GM23248 (cell line): ENCODE data around the gene CSTPP1. TPM values are rescaled to one million over a fixed set of nuclear protein-coding genes. Genes with fewer than 3 reads are reported as not detected.
"Not testable (repeated sequence)": the region's sequence is repeated elsewhere in the genome, so short reads cannot be mapped to it uniquely, and the experiment has no call there.

ENCODE experiments used
- DNase-seq: peaks from one replicate; pipeline ENCODE4 v3.0.0-alpha.2; 2015
- H2AFZ ChIP-seq: fragments of 200-600 bp; sonication (generic); 2 replicates; pipeline ENCODE4 v1.6.1; 2016; ENCODE audit warnings: antibody characterized with exemption
- H3F3A ChIP-seq: fragments of 200-600 bp; sonication (generic); 2 replicates; pipeline ENCODE4 v1.6.1; 2016; ENCODE audit warnings: mild to moderate bottlenecking, antibody characterized with exemption, mixed run types; ENCODE audit not compliant: insufficient read depth
- H3K27ac ChIP-seq: fragments of 200-600 bp; sonication (generic); 2 replicates; pipeline ENCODE4 v1.5.1; 2016; ENCODE audit warnings: mild to moderate bottlenecking
- H3K27me3 ChIP-seq: fragments of 200-600 bp; sonication (generic); replicated peaks from 2 replicates; pipeline ENCODE4 v1.6.1; 2016; ENCODE audit warnings: mild to moderate bottlenecking; ENCODE audit not compliant: insufficient read depth
- H3K36me3 ChIP-seq: fragments of 200-600 bp; sonication (generic); 2 replicates; pipeline ENCODE4 v1.6.1; 2016; ENCODE audit warnings: low read depth, mild to moderate bottlenecking
- H3K4me1 ChIP-seq: fragments of 200-600 bp; sonication (generic); 2 replicates; pipeline ENCODE4 v1.6.1; 2016; ENCODE audit warnings: mild to moderate bottlenecking; ENCODE audit not compliant: insufficient read depth
- H3K4me2 ChIP-seq: fragments of 200-600 bp; sonication (generic); one replicate; pipeline ENCODE4 v1.6.1; 2016; ENCODE audit warnings: mild to moderate bottlenecking; ENCODE audit not compliant: unreplicated experiment
- H3K4me3 ChIP-seq: fragments of 200-600 bp; sonication (generic); 2 replicates; pipeline ENCODE4 v1.5.1; 2016; ENCODE audit warnings: mild to moderate bottlenecking
- H3K79me2 ChIP-seq: fragments of 200-600 bp; sonication (generic); 2 replicates; pipeline ENCODE4 v1.6.1; 2016; ENCODE audit warnings: mild to moderate bottlenecking; ENCODE audit not compliant: insufficient read depth
- H3K9ac ChIP-seq: fragments of 200-600 bp; sonication (generic); 2 replicates; pipeline ENCODE4 v1.6.1; 2016; ENCODE audit warnings: mild to moderate bottlenecking
- H3K9me2 ChIP-seq: fragments of 200-600 bp; sonication (generic); 2 replicates; pipeline ENCODE4 v1.6.1; 2016; ENCODE audit warnings: mixed run types, mild to moderate bottlenecking, moderate library complexity; ENCODE audit not compliant: insufficient read depth
- H3K9me3 ChIP-seq: fragments of 200-600 bp; sonication (generic); one replicate; pipeline ENCODE4 v1.6.1; 2017; ENCODE audit warnings: low read depth
- H4K20me1 ChIP-seq: fragments of 200-600 bp; sonication (generic); 2 replicates; pipeline ENCODE4 v1.6.0; 2016; ENCODE audit not compliant: insufficient read depth
- EZH2 ChIP-seq: fragments of 200-600 bp; sonication (generic); IDR thresholded peaks from 2 replicates; pipeline ENCODE4 v1.6.1; 2018; ENCODE audit warnings: antibody characterized with exemption, mild to moderate bottlenecking; ENCODE audit not compliant: insufficient read depth, poor library complexity, severe bottlenecking
- EZH2phosphoT487 ChIP-seq: fragments of 200-600 bp; sonication (generic); IDR thresholded peaks from 2 replicates; pipeline ENCODE4 v1.6.1; 2018; ENCODE audit warnings: antibody characterized with exemption, moderate library complexity, mild to moderate bottlenecking, low read depth; ENCODE audit not compliant: insufficient read depth
- WGBS, 2 experiments: methylation state at CpG; one replicate each; pipeline ENCODE4 v1.1.6; 2015 to 2017; ENCODE audit warnings: low lambda C conversion rate in 2 of 2, low coverage in 1 of 2; ENCODE audit errors: missing lambda C conversion rate in 2 of 2; 5-methylcytosine and 5-hydroxymethylcytosine counted together
- in situ Hi-C: fragments of 300-500 bp; cut with MboI; formaldehyde crosslinking; loops from 2 replicates; pipeline ENCODE4 v1.15.0; 2020
- polyA plus RNA-seq: library from polyadenylated mRNA; unstranded; fragments of >200 nt; fragmentation: Nextera tagmentation; extraction: Ambion mirVana; gene quantifications from 2 replicates; pipeline ENCODE4 v1.2.1, GENCODE V29; 2016
- total RNA-seq: library from RNA; depleted of rRNA; stranded (reverse); fragments of >200 nt; shearing (Covaris generic); gene quantifications from 2 replicates; pipeline ENCODE4 v1.2.3, GENCODE V29; 2014

Gene CSTPP1
- total and polyA plus RNA-seq, 2 experiments from 2014 or later, result 21.7 to 39.9 TPM

DNA sequence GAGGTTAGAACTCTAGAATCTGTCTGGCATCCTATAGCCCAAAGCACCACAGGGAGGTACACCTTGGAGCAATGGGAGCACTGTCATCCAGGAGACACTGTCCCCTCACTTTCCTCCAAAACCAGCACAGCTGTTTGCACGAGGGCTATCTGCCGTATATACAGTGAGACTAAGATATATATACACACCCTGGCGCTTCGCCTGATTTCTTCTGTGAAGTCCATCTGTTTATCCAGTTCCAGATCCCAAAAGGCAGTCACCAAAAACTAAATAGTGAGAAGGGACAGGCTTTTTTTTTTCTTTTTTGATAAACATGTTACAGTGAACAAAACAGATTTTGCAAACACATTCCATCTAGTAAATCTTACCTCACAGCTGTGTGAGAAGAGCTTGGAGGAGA lies 171.7 kb downstream of the CSTPP1 start:
- Histone ChIP-seq H3K4me2 (no peak overlapping the region), H3F3A (no peaks in the 10 kb centered on the region), H4K20me1 (no peaks in the 10 kb centered on the region), H3K9ac (no peak overlapping the region), H3K4me3 (no peak overlapping the region), H3K9me3 (no peaks in the 10 kb centered on the region), H3K27ac (no peak overlapping the region), H3K36me3 (no peaks in the 10 kb centered on the region), H3K4me1 (peaks cover 26% of the 10 kb centered on the region), H3K27me3 (no peaks in the 10 kb centered on the region), H2AFZ (no peak overlapping the region), H3K79me2 (no peaks in the 10 kb centered on the region), H3K9me2 (no peaks in the 10 kb centered on the region)
- WGBS, 2 experiments, result 79 to 81% methylated on average over 4 of the region's 4 CpGs
- in situ Hi-C loops, result no loop called here
- TF ChIP-seq EZH2phosphoT487 (no peak), EZH2 (no peak)
- no peak for DNase-seq

DNA sequence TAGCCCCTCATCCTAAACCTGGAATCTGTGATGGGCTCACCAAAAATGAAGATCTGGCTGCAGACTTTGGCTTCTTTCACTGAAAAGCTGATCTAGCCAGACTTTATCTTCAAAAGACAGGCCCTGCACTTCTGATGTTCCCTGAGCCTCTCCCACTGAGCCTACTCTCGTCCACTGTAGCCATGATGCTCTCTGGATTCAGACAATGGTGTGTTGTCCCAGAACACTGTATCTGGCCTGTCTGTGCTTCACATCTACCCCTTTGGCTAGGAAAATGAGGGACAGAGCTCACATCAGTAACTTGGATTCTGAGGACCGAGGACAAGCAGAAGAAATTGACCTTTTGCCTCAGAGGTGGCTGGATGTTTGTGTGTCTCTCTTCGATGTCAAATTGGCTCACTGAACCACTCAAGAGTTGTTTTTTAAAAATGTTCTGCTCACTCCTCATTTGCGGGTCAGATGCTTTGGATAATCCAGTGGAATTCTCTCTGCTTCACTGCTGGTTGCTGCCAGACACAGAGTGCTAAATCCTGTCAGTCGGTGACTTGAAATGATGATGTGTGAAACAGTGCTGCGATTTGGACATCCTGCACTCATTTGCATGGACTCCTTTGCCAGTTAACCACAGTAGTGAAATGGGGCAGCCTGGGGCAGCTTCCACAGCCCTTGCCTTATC lies 172.6 kb downstream of the CSTPP1 start:
- in situ Hi-C loops, result no loop called here
- no peak overlapping the region for H3K27ac ChIP-seq
- no peaks in the 10 kb centered on the region for H3K79me2 ChIP-seq
- no peak overlapping the region for H3K4me3 ChIP-seq
- H4K20me1 ChIP-seq, result no peaks in the 10 kb centered on the region
- H2AFZ ChIP-seq, result no peak overlapping the region
- H3K36me3 ChIP-seq, result no peaks in the 10 kb centered on the region
- no peaks in the 10 kb centered on the region for H3F3A ChIP-seq
- H3K9me2 ChIP-seq, result no peaks in the 10 kb centered on the region
- no peak for DNase-seq
- H3K4me1 ChIP-seq, result peaks cover 17% of the 10 kb centered on the region
- H3K27me3 ChIP-seq, result no peaks in the 10 kb centered on the region
- no peak overlapping the region for H3K4me2 ChIP-seq
- TF ChIP-seq EZH2phosphoT487, result no peak
- no peak for TF ChIP-seq EZH2
- H3K9me3 ChIP-seq, result no peaks in the 10 kb centered on the region
- 33% methylated on average over 6 of the region's 6 CpGs for WGBS, 2 experiments
- no peak overlapping the region for H3K9ac ChIP-seq

DNA sequence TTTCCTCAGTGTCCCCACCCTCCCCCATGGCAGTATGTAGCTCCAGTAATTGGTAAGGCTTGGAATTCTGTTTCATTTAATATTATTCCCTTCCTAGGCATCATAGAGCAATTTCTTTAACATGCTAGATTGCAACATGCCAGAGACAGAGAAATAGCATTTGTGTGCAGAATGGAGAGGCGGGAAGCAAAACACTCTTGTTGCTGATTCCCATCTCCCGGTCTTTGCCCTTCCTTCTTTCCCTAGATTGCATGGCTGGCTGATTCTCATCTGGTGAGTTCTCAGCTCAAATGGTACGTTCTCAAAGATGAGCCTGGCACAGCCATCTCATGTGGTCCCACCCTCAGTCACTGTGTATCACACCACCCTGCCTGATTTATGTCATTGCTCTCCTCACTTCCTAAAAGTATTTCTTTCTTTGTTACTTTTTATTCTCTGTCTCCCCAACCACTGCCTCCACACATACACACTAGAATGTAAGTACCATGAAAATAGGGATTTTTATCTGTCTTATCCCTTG lies 173.2 kb downstream of the CSTPP1 start:
- H3K9ac ChIP-seq, result no peak overlapping the region
- no peak overlapping the region for H2AFZ ChIP-seq
- H3K4me3 ChIP-seq, result no peak overlapping the region
- H3K79me2 ChIP-seq, result no peaks in the 10 kb centered on the region
- no peaks in the 10 kb centered on the region for H3F3A ChIP-seq
- H4K20me1 ChIP-seq, result no peaks in the 10 kb centered on the region
- no peaks in the 10 kb centered on the region for H3K36me3 ChIP-seq
- H3K4me1 ChIP-seq, result peaks cover 11% of the 10 kb centered on the region
- no peak overlapping the region for H3K27ac ChIP-seq
- no peak for DNase-seq
- in situ Hi-C loops, result no loop called here
- TF ChIP-seq EZH2phosphoT487 (no peak), EZH2 (no peak)
- no peak overlapping the region for H3K4me2 ChIP-seq
- H3K27me3 ChIP-seq, result no peaks in the 10 kb centered on the region
- H3K9me2 ChIP-seq, result no peaks in the 10 kb centered on the region
- WGBS, 2 experiments, result 44 to 53% methylated on average over 3 of the region's 3 CpGs
- no peaks in the 10 kb centered on the region for H3K9me3 ChIP-seq

DNA sequence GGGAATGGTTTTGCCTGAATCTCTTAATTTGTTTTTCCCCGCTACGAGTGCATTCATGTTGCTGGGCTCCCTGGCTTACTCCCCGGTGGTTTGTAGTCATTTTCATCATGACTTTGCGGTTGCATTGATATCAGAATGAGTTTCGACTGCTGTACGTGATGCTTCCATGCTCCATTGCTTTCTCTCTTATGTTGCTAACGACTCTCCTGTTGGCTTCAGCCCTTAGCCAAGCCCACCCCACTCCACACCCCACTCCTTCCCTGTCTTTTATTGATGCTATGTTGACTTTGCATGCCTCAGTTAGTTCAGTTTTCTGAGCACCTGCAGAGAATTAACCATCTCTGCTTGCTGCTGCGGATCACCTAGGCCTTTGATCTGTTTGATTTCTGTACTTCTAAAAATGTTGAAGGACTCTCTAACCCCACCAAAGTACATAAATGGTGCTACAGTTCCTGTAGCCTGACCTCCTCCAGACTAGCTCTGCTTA lies 174.8 kb downstream of the CSTPP1 start:
- H3K36me3 ChIP-seq, result no peaks in the 10 kb centered on the region
- H2AFZ ChIP-seq, result no peak overlapping the region
- H3K4me2 ChIP-seq, result no peak overlapping the region
- no peak overlapping the region for H3K9ac ChIP-seq
- no peaks in the 10 kb centered on the region for H3K9me2 ChIP-seq
- H3K27ac ChIP-seq, result no peak overlapping the region
- WGBS, 2 experiments, result 92 to 94% methylated on average over 8 of the region's 8 CpGs
- in situ Hi-C loops, result no loop called here
- no peaks in the 10 kb centered on the region for H3F3A ChIP-seq
- no peak overlapping the region for H3K4me3 ChIP-seq
- TF ChIP-seq EZH2 (no peak), EZH2phosphoT487 (no peak)
- H3K79me2 ChIP-seq, result no peaks in the 10 kb centered on the region
- H3K4me1 ChIP-seq, result peaks cover 8% of the 10 kb centered on the region
- no peaks in the 10 kb centered on the region for H4K20me1 ChIP-seq
- no peaks in the 10 kb centered on the region for H3K9me3 ChIP-seq
- no peaks in the 10 kb centered on the region for H3K27me3 ChIP-seq
- no peak for DNase-seq

DNA sequence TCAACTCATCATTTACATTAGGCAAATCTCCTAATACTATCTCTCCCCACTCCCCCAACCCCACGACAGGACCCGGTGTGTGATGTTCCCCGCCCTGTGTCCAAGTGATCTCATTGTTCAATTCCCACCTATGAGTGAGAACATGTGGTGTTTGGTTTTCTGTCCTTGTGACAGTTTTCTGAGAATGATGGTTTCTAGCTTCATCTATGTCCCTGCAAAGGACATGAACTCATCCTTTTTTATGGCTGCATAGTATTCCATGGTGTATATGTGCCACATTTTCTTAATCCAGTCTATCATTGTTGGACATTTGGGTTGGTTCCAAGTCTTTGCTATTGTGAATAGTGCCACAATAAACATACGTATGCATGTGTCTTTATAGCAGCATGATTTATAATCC lies 176.4 kb downstream of the CSTPP1 start:
- H3K27me3 ChIP-seq, H3F3A ChIP-seq, H4K20me1 ChIP-seq, H3K79me2 ChIP-seq, H3K4me1 ChIP-seq, H3K4me3 ChIP-seq, H3K9me2 ChIP-seq, DNase-seq, H3K4me2 ChIP-seq, H3K36me3 ChIP-seq, H3K9ac ChIP-seq, H3K27ac ChIP-seq, H3K9me3 ChIP-seq, in situ Hi-C loops, H2AFZ ChIP-seq: not testable (repeated sequence)
- WGBS, 2 experiments, result 84 to 85% methylated on average over 4 of the region's 4 CpGs

DNA sequence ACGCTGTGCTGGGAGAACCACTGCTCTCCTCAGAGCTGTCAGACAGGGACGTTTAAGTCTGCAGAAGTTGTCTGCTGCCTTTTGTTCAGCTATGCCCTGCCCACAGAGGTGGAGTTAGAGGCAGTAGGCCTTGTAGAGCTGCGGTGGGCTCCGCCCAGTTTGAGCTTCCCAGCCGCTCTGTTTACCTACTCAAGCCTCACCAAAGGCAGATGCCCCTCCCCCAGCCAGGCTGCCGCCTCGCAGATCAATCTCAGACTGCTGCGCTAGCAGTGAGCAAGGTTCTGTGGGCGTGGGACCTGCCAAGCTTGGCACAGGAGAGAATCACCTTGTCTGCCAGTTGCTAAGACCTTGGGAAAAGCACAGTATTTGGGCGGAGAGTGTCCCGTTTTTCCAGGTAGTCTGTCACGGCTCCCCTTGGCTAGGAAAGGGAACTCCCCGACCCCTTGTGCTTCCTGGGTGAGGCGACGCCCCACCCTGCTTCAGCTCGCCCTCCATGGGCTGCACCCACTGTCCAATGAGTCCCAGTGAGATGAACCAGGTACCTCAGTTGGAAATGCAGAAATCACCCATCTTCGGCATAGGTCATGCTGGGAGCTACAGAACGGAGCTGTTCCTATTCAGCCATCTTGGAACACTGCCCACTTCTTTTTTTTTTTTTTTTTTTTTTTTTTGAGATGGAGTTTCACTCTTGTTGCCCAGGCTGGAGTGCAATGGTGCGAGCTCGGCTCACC lies 182.6 kb downstream of the CSTPP1 start:
- H3K4me2 ChIP-seq, H3K27ac ChIP-seq, H3K36me3 ChIP-seq, H3K27me3 ChIP-seq, H3F3A ChIP-seq, in situ Hi-C loops, H2AFZ ChIP-seq, H3K9me2 ChIP-seq, H3K9me3 ChIP-seq, H3K9ac ChIP-seq, DNase-seq, H3K4me3 ChIP-seq, H3K4me1 ChIP-seq, H4K20me1 ChIP-seq, H3K79me2 ChIP-seq: not testable (repeated sequence)
- 84 to 88% methylated on average over 19 of the region's 20 CpGs for WGBS, 2 experiments
